Measurements from ENCODE around the gene NMU.
"Not testable (repeated sequence)": the region's sequence is repeated elsewhere in the genome, so short reads cannot be mapped to it uniquely, and the experiment has no call there.

The NMU gene

GRCh38 chr4:55635741-55636655 is at the start of gene NMU:
NMU (minus strand) TSS chr4:55636298; CDS start chr4:55636192, 106 bp downstream.
- peak within 1 kb of the TSS; percentile 34 for H3K9ac ChIP-seq (ENCODE audit: low read length)

GRCh38 chr4:55684276-55684675 is 48.2 kb upstream of the NMU start:
- no peak overlapping the region for H3K4me3 ChIP-seq (ENCODE audit: low read depth, low read length)
- no peaks in the 10 kb centered on the region for H3K36me3 ChIP-seq (ENCODE audit: control insufficient read depth, insufficient read depth, low read length)
- no peaks in the 10 kb centered on the region for H3K27me3 ChIP-seq (ENCODE audit: control insufficient read depth, insufficient read depth, low read length)
- H3K9me3 ChIP-seq (ENCODE audit: control insufficient read depth, insufficient read depth, low read depth, low read length) = no peaks in the 10 kb centered on the region
- no peak overlapping the region for H3K27ac ChIP-seq (ENCODE audit: low read depth, low read length)
- no peaks in the 10 kb centered on the region for H3K4me1 ChIP-seq (ENCODE audit: control insufficient read depth, insufficient read depth, low read length)
- no peak overlapping the region for H3K9ac ChIP-seq (ENCODE audit: low read length)

More at GRCh38 chr4:55635741-55636655, at the start of gene NMU:
- Histone ChIP-seq H3K36me3 (ENCODE audit: control insufficient read depth, insufficient read depth, low read length) (no peaks in the 10 kb centered on the region), H3K9me3 (ENCODE audit: control insufficient read depth, insufficient read depth, low read depth, low read length) (peaks cover 5% of the 10 kb centered on the region; the same call in 1 of the 2 replicates), H3K4me1 (ENCODE audit: control insufficient read depth, insufficient read depth, low read length) (peaks cover 30% of the 10 kb centered on the region), H3K4me3 (ENCODE audit: low read depth, low read length) (peak within 1 kb of the TSS; percentile 62), H3K27ac (ENCODE audit: low read depth, low read length) (no peak within 1 kb of the TSS), H3K27me3 (ENCODE audit: control insufficient read depth, insufficient read depth, low read length) (peaks cover 25% of the 10 kb centered on the region)

- not testable (repeated sequence) for H3K27ac ChIP-seq (ENCODE audit: low read depth, low read length); H3K4me3 ChIP-seq (ENCODE audit: low read depth, low read length); H3K9me3 ChIP-seq (ENCODE audit: control insufficient read depth, insufficient read depth, low read depth, low read length); H3K9ac ChIP-seq (ENCODE audit: low read length); H3K36me3 ChIP-seq (ENCODE audit: control insufficient read depth, insufficient read depth, low read length); H3K4me1 ChIP-seq (ENCODE audit: control insufficient read depth, insufficient read depth, low read length); H3K27me3 ChIP-seq (ENCODE audit: control insufficient read depth, insufficient read depth, low read length)
Measured at GRCh38 chr4:55682797-55683196, 46.7 kb upstream of the NMU start.

GRCh38 chr4:55682295-55682694 is 46.2 kb upstream of the NMU start:
- Histone ChIP-seq H3K9ac (ENCODE audit: low read length) (no peak overlapping the region), H3K36me3 (ENCODE audit: control insufficient read depth, insufficient read depth, low read length) (no peaks in the 10 kb centered on the region), H3K27ac (ENCODE audit: low read depth, low read length) (no peak overlapping the region), H3K27me3 (ENCODE audit: control insufficient read depth, insufficient read depth, low read length) (no peaks in the 10 kb centered on the region), H3K4me1 (ENCODE audit: control insufficient read depth, insufficient read depth, low read length) (no peaks in the 10 kb centered on the region), H3K9me3 (ENCODE audit: control insufficient read depth, insufficient read depth, low read depth, low read length) (no peaks in the 10 kb centered on the region), H3K4me3 (ENCODE audit: low read depth, low read length) (no peak overlapping the region)

DNA sequence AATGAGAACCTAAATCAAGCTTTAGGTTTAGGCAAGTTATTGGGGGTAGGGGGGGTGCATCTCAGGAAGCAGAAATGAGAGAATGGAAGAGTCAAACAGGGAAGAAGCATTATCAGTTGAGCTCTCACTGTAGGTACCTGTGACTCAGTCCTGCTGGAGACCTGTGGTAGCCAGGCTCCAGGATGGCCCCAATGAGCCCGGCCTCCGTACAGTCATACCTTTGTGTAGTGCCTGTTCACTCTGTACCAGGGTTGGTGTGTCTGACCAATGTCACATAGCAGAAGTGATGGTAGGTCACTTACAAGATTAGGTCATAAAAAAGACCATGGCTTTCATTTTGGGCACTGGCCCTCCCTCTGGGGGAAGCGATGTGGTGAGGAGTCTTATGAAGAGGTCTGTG is 45.3 kb upstream of the NMU start:
- H3K36me3 ChIP-seq (ENCODE audit: control insufficient read depth, insufficient read depth, low read length) = no peaks in the 10 kb centered on the region
- no peak overlapping the region for H3K4me3 ChIP-seq (ENCODE audit: low read depth, low read length)
- no peak overlapping the region for H3K27ac ChIP-seq (ENCODE audit: low read depth, low read length)
- H3K27me3 ChIP-seq (ENCODE audit: control insufficient read depth, insufficient read depth, low read length) = no peaks in the 10 kb centered on the region
- no peaks in the 10 kb centered on the region for H3K4me1 ChIP-seq (ENCODE audit: control insufficient read depth, insufficient read depth, low read length)
- no peaks in the 10 kb centered on the region for H3K9me3 ChIP-seq (ENCODE audit: control insufficient read depth, insufficient read depth, low read depth, low read length)
- no peak overlapping the region for H3K9ac ChIP-seq (ENCODE audit: low read length)

- peaks cover 4% of the 10 kb centered on the region; the same call in 1 of the 2 replicates for H3K9me3 ChIP-seq (ENCODE audit: control insufficient read depth, insufficient read depth, low read depth, low read length)
- H3K27ac ChIP-seq (ENCODE audit: low read depth, low read length) = no peak overlapping the region
- H3K4me3 ChIP-seq (ENCODE audit: low read depth, low read length) = no peak overlapping the region; the same call in 1 of the 2 replicates
- peak overlapping the region; percentile 7 for H3K9ac ChIP-seq (ENCODE audit: low read length)
- H3K4me1 ChIP-seq (ENCODE audit: control insufficient read depth, insufficient read depth, low read length) = peaks cover 15% of the 10 kb centered on the region
- H3K27me3 ChIP-seq (ENCODE audit: control insufficient read depth, insufficient read depth, low read length) = no peaks in the 10 kb centered on the region
- H3K36me3 ChIP-seq (ENCODE audit: control insufficient read depth, insufficient read depth, low read length) = no peaks in the 10 kb centered on the region
Measured at GRCh38 chr4:55675196-55675793, 39.2 kb upstream of the NMU start.

DNA sequence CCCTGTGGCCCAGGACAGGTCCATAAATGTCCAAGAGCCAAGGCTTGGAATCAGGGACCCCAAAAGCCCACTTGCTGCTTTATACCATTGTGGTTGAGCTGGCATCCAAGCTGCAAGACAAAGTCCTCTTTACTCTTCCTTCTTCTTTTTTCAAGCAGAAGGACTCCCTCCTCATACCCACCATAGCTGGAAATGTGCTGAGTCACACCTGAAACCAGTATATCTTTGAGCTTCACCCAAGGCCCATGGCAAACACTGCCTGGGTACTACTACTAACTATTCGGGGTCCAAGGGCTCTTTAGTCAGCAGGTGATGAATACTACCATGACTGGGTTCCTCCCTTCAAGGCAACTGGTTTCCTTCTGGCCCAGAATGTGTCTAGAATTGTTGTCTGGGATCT is 37.3 kb upstream of the NMU start:
- Histone ChIP-seq H3K9me3 (ENCODE audit: control insufficient read depth, insufficient read depth, low read depth, low read length) (peaks cover 4% of the 10 kb centered on the region; the same call in 1 of the 2 replicates), H3K36me3 (ENCODE audit: control insufficient read depth, insufficient read depth, low read length) (no peaks in the 10 kb centered on the region), H3K4me1 (ENCODE audit: control insufficient read depth, insufficient read depth, low read length) (peaks cover 15% of the 10 kb centered on the region), H3K9ac (ENCODE audit: low read length) (no peak overlapping the region), H3K27me3 (ENCODE audit: control insufficient read depth, insufficient read depth, low read length) (no peaks in the 10 kb centered on the region), H3K27ac (ENCODE audit: low read depth, low read length) (no peak overlapping the region), H3K4me3 (ENCODE audit: low read depth, low read length) (no peak overlapping the region)

DNA sequence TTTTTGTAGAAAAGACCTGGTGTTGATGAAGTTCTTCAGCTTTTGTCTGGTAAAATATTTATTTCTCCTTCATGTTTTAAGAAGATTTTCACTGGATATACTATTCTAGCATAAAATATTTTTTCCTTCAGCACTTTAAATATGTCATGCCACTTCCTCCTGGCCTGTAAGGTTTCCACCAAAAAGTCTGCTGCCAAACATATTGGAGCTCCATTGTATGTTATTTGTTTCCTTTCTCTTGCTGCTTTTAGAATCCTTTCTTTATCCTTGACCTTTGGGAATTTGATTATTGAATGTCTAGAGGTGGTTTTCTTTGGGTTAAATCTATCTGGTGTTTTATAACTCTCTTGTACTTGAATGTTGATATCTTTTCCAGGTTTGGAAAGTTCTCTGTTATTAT is 35.6 kb upstream of the NMU start:
- Histone ChIP-seq H3K4me1 (ENCODE audit: control insufficient read depth, insufficient read depth, low read length) (peaks cover 15% of the 10 kb centered on the region), H3K4me3 (ENCODE audit: low read depth, low read length) (no peak overlapping the region), H3K27ac (ENCODE audit: low read depth, low read length) (no peak overlapping the region), H3K27me3 (ENCODE audit: control insufficient read depth, insufficient read depth, low read length) (no peaks in the 10 kb centered on the region), H3K9me3 (ENCODE audit: control insufficient read depth, insufficient read depth, low read depth, low read length) (peaks cover 4% of the 10 kb centered on the region; the same call in 1 of the 2 replicates), H3K36me3 (ENCODE audit: control insufficient read depth, insufficient read depth, low read length) (no peaks in the 10 kb centered on the region), H3K9ac (ENCODE audit: low read length) (no peak overlapping the region)

DNA sequence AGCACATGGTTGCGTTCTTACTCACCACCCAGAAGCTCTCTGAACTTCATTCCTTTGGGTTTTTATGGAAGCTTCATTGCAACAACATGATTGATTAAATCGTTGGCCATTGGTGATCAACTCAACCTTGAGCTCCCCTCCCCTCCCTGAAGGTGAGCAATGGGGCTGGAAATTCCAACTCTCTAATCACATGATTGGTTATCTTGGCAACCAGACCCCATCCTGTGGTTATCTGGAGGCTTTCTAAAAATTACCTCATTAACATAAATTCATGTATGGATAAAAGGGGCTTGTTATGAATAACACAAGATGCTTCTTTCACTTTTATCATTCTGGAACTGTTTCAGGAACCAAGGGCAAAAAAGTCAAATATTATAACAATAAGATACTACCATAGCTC is 34.6 kb upstream of the NMU start:
- peaks cover 12% of the 10 kb centered on the region for H3K4me1 ChIP-seq (ENCODE audit: control insufficient read depth, insufficient read depth, low read length)
- no peaks in the 10 kb centered on the region for H3K27me3 ChIP-seq (ENCODE audit: control insufficient read depth, insufficient read depth, low read length)
- no peak overlapping the region for H3K4me3 ChIP-seq (ENCODE audit: low read depth, low read length)
- no peaks in the 10 kb centered on the region for H3K36me3 ChIP-seq (ENCODE audit: control insufficient read depth, insufficient read depth, low read length)
- H3K9ac ChIP-seq (ENCODE audit: low read length) = no peak overlapping the region
- no peak overlapping the region for H3K27ac ChIP-seq (ENCODE audit: low read depth, low read length)
- peaks cover 4% of the 10 kb centered on the region; the same call in 1 of the 2 replicates for H3K9me3 ChIP-seq (ENCODE audit: control insufficient read depth, insufficient read depth, low read depth, low read length)

DNA sequence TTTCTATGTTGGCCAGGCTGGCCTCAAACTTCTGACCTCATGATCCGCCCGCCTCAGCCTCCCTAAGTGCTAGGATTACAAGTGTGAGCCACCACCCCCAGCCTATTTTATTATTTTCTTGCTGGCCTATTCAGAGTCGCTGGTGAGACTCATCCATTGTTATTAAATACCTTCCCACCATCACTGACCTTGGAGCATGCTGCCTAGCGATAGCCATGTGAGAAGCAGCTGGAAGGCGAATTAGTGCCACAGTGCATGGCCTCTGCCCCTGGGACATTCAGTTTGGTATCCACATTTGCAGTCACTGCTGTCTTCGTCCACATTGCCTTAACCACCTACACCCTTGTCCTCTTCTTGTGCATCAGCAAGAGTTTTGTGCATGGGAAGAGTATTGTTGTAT is 32.4 kb upstream of the NMU start:
- Histone ChIP-seq H3K27ac (ENCODE audit: low read depth, low read length) (no peak overlapping the region), H3K4me1 (ENCODE audit: control insufficient read depth, insufficient read depth, low read length) (no peaks in the 10 kb centered on the region; the same call in 1 of the 2 replicates), H3K27me3 (ENCODE audit: control insufficient read depth, insufficient read depth, low read length) (no peaks in the 10 kb centered on the region), H3K4me3 (ENCODE audit: low read depth, low read length) (no peak overlapping the region), H3K9ac (ENCODE audit: low read length) (no peak overlapping the region), H3K36me3 (ENCODE audit: control insufficient read depth, insufficient read depth, low read length) (no peaks in the 10 kb centered on the region), H3K9me3 (ENCODE audit: control insufficient read depth, insufficient read depth, low read depth, low read length) (peaks cover 4% of the 10 kb centered on the region; the same call in 1 of the 2 replicates)

DNA sequence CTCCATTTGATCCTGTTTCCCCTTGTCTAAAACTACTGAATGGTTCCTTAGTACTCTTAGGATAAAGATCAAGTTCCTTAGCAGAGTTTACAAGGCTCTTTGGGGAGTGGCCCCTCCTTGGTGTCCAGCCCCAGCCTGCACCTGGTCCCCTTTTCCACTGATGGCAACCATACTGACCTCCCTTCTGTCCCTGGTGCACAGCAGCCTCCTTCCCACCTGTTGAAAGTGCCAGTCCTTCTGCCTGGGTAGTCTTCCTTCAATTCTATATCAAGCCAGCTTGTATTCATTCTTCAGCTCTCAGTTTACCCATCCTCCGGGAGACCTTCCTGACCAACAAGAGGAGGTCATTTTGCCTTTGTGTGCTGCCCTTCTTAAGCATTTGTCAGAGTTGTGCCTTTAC is 30.4 kb upstream of the NMU start:
- Histone ChIP-seq H3K9ac (ENCODE audit: low read length) (no peak overlapping the region), H3K27me3 (ENCODE audit: control insufficient read depth, insufficient read depth, low read length) (no peaks in the 10 kb centered on the region), H3K4me1 (ENCODE audit: control insufficient read depth, insufficient read depth, low read length) (no peaks in the 10 kb centered on the region), H3K4me3 (ENCODE audit: low read depth, low read length) (no peak overlapping the region), H3K27ac (ENCODE audit: low read depth, low read length) (no peak overlapping the region), H3K36me3 (ENCODE audit: control insufficient read depth, insufficient read depth, low read length) (no peaks in the 10 kb centered on the region), H3K9me3 (ENCODE audit: control insufficient read depth, insufficient read depth, low read depth, low read length) (no peaks in the 10 kb centered on the region)

All from HUES6 (cell line).